Kidney tubule cell (primary cell): Measurements from ENCODE around the gene MAP1B.
"Not testable (repeated sequence)": the region's sequence is repeated elsewhere in the genome, so short reads cannot be mapped to it uniquely, and the experiment has no call there.

ENCODE experiments used
- DNase-seq: peaks from one replicate; pipeline ENCODE4 v3.0.0-alpha.2; 2018; ENCODE audit warnings: low spot score

The MAP1B gene

DNA sequence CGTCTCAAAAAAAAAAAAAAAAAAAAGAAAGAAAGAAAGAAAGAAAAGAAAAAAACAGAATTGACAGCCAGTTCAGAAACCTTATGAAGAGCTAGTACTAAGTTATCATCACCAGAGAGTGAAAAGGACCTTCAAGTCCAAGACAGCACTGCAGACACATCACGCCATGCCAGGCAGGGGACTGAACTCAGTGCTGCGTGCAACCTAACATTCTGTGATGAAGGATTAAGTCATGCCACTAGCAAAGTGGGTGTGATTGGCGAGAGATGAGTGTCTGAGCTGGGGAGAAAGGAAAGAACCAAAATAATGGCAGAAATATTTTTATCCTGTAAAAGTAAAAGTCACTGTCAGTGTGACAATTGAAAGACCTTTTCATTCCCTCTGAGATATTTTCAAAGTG lies 54.7 kb downstream of the MAP1B start:
- no peak for DNase-seq

DNA sequence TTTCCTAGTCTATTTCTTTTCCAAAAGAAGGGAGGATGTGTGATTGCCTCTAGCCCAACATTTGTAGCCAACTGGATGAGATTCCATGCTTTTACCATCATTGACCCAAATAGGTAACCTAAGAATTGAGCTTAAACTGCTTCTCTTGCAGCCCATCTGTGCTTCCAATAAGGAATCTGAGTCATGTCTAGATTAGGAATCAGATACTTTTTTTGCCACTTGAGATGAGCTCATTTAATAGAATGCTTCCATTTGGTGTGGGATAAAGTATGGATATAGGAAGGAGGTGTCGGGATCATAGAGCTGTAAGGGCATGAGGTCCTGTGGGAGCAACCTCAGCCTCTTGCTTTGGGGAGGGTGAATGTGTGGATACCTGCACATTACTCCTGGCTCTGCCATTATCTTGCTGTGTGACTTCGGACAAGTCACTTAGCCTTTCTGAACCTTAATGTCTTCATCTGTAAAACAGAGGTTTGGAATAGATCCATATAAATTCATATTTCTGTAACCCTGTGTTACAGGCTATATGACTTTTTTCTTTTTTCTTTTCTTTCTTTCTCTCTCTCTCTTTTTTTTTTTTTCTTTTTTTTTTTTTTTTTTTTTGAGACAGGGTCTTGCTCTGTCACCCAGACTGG lies 56.2 kb downstream of the MAP1B start:
- DNase-seq = no peak

DNA sequence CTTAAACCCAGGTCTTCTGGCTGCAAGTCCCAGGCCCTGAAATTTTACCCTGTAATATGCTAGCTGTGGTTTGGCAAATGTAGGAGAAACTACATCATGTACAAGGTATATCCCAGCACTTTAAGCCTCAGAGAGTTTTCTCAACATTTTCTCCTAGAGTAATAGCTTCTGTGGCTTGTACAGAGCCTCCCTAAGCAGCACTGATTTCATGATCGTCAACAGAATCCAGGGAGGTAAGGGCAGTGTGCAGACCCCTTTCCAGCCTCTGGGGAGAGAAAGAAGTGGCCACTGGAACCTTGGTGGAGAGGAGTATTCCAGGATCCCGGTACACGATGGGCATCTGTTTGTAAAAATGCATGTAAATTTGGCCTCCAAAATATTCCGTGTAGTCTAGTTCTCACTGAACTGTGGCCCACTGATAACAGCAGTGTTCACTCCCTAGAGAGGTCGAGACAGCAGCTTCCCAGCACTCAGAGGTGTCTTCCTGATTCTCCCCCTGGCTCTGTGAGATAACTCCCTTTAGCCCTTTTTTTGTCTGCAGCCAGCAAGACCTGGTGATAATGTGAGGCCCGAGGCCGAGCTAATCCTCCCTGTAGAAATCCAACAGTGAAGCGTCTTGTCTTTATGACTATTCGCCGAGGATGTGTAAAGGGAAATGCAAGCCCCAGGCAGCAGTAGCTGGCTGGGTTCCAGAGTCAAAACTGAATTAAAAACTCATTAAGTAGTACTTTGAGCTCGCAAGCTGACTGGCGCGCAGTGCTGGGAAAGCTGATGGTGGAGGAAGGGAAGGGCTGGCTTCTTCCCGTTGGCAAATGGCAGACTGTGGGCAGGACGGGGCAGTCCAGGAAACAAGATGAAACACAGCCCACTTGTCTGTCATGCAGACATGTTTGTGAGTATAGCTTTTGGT lies 59.0 kb downstream of the MAP1B start:
- DNase-seq = peak; percentile 63

DNA sequence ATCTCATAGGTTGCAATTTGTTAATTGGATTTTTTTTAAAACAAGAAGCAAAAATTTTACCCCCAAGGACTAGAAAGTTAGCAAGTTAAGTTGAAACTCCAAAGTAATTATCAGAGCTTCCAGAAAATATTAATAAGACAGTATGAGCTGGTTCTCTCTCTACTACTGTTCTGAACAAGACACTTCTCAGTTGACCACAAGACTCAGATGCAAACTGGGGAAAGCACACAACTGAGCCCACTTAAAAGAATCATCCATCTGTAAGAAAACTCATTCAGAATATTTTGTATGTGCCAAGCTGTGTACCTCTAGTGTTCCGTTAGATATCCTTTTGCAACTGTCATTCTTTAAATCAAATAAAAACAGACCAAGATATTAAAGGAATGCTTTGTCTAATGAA lies 60.0 kb downstream of the MAP1B start:
- no peak for DNase-seq

DNA sequence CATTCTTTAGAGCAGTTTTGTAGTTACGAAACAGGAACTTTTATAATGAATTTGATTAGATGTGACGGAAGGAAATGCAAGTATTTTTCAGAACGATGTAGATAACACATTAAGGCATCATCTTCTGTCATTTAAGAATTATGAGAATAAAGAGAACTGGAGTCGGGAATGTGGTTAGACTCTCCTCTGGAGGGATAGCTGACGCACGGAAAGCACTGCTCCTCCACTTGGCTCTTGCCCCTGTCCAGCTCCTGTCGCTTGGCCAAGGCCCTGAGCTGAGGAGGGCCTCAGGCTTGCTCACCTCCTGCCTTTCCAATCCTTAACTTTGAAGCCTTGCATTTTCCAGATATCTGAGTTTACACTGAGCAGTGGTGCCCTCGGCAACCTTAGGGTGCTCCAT lies 60.5 kb downstream of the MAP1B start:
- DNase-seq = no peak

DNA sequence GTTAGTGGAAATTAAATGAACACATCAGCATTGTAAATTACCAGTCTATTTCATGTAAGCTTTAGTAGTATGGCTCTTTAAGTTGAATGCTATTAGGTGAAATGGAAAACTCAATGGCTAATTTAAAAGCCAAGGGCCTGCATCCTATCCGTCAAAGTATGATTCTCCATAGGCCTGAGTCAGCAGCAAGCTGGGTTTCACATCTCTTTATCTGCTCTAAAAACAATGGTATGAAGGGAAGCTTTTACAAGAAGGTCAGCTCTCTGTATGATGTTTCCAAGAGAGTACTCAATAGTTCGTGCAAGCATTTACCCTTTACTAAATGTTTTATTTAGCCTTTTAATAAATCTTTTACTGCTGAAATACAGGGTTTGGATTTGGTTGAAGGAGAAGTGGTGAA lies 62.8 kb downstream of the MAP1B start:
- no peak for DNase-seq

DNA sequence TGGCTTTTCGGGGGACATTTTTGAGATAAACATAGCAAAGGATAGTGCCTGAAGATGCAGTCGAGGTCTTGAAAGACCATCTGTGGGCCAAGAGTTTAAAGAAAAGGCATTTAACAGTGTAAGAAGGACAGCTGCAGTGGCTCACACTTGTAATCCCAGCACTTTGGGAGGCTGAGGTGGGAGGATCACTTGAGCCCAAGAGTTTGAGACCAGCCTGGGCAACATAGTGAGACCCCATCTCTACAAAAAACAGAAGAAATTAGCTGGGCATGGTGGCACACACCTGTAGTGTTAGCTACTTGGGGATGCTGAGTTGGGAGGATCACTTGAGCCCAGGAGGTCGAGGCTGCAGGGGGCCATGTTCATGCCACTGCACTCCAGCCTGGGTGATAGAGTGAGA lies 63.9 kb downstream of the MAP1B start:
- DNase-seq = not testable (repeated sequence)

DNA sequence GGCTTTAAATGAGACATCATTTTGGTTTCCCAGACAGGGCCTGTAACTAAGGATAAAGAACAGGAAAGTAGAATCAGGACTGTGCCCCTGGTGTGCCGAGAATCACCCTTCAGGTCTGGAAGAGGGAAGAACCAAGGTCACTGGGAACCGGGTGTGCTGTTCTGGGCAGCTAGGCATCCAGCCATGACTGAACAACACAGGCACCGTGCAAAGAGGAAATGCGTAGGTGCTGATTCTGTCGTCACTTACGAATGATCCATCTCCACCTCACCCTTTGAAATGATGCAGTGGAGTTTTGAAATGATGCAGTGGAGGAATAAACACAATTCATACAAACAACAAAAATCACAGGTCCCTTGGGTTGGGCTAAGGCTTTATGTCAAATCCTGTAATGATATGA lies 64.4 kb downstream of the MAP1B start:
- no peak for DNase-seq

DNA sequence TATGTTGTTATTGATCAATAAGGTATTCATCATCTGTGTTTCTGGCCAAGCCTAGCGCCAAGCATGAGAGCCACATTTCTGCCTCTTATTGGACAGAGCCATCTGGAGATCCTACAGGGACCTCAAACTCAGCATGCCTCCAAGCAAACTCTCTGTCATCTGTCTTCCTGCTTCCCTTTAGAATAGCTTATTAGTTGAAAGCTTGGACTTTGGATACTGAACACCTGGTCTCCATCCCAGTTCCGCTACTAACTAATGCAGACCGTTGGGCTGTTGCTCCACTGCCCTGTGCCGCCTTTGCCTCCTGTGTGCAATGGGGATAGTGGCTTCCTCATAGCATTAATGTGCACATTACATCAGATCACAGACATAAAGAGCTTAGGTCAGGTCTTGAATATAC lies 65.5 kb downstream of the MAP1B start:
- no peak for DNase-seq

DNA sequence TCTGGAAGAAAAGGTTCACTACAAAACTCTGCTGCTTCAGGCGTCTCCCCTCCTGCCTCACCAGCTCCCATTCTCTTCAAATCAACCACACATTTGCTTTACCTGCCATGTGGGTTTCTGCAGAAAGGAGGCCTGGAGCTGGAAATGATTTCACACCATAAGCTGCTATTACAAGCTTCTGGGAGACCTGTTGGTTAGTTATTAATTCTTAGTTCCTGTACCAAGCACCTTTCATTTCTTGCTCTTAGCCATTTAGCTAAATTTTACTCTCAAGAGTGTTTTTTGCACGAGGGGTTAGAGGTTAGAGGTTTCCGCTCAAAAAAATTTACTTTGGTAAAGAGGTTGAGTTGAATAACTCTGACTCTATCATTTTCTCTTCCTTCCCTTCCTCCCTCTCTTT lies 70.3 kb downstream of the MAP1B start:
- DNase-seq = peak; percentile 23

DNA sequence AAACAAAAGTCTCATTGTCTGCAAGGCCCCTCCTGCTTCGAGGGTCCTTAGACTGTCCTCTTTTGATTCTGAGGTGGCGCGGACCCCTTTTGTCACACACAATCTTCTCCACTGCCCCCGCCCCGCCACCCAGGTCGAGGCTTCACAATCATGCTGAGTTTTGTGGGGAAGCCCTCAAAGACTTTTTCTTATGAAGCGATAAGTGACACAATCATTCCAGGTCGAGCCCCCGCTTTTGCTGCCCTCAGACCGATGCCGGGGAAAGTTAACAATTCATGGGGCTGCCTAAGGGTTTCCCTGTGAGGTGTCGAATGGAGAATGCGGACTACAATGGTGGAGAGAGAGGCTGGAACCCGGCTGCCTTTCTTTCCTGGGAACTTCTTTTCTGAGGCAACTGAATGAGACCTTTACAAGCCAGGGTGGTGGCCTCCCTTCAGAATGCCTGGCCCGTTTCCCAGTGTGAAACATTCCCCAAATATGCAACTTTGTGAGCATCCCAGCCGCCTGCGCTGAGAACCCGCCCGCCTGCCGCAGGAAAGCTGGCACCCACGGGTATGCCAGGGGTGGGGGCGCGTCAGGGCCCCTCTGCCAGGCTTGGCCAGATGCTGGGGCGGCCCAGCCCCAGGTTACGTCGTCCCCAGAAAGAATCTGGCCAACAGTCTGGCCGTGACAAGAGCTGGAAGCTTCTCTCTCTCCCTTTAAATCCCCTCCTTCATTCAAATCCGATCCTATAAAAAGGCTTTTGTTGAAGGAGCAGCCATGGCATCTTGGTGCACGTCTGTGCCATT lies 71.9 kb downstream of the MAP1B start:
- peak; percentile 66 for DNase-seq

DNA sequence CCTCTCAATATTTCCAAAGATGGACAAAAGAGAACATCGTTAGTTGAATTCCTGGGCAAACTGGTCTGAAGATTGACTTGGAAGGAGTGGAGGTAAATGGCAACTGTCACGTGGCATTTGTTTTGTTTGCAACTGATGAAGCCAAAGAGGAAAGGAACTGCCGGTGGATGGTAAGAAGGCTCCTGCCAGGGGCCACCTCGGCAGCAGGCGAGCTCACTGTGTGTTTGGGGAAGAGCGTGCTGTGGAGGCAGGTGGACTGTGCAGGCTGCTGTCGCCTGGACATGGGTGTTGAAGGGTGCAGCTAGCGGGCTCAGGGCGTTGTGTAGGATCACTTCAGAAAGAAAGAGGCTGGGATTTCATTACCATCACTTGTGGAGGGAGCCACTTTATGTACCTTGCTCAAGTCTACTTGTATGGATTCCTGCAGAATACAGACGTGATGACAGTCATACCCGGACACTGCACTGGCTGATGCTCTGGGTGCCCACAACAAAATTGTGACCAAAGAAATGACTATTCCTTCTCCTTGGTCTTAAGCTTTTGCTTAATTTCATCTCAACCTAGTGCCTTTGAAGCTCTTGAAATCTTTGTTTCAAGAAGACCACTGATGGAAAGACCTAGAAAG lies 72.7 kb downstream of the MAP1B start:
- DNase-seq = no peak

DNA sequence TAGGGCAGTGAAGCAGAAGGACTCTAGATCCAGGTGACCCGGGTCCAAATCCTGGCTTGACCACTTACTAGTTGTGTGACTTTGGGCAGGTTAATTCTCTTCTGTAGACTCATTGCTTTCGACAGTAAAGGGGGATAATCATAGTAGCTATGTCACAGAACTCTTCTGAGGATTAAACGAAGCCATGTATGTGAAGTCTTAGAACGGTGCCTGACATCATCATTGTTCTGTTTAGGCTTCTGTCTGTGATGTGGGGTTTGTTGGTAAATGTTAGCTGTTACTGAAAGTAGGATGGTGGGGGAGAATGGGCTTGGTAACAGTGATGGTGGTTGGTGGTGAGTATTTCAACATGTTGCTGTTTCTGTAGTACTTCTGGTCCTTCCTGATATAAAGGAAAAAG lies 73.7 kb downstream of the MAP1B start:
- no peak for DNase-seq

DNA sequence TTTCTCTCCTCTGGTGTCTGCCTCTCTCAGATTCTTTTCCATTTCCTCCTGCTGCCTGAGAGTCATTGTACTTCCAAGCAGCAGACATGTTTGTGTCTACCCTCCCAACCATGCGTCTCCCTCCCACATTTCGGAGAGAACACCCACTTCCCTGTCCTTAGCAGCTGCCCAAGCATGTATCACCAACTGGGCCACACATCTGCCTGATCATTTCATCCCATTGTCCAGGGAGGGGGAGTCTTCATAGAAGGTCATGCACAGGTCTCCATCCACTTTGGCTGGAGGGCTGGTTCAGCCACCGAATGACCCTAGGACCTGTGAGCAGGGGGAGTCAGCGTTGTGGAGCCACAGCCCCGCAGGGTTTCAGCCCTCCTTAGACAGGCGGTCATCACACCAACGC lies 75.4 kb downstream of the MAP1B start:
- no peak for DNase-seq

DNA sequence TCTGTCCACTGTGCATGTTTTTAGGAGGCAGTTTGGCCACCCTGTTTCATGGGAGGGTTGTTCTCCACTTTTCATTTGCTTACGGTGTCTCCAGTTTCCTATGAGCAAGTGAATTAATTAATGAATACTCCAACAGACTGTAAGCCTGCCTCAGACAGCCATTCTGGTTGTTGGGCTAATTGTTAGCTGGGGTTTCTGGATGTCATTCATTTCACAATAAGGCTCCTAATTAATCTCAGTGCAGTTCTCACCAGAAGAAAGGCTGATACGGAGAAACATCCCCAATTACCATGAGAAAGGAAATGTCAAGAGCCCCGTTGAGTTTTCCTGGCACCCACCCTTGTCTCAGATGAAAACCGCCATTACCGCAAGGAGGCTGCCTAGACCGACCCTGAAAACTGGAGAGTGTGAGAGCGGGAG lies 75.8 kb downstream of the MAP1B start:
- no peak for DNase-seq

DNA sequence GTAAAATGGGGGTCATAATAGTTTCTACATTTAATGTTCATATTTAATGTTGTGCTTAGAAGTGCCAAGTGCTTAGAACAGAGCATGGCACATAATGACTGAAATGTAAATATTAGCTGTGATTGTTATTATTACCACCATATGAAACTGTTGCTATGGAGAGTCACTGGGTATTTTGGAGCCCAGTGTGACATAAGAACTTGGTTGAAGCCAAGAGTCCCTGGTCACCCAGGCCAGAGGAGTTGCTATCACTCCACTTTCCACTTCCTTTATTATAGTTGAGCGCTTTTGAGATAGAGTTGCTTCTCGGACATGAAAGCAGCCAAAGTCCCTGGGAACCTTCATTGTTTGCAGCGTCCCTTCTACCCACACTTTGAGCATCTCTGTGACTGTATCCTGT lies 77.1 kb downstream of the MAP1B start:
- no peak for DNase-seq

DNA sequence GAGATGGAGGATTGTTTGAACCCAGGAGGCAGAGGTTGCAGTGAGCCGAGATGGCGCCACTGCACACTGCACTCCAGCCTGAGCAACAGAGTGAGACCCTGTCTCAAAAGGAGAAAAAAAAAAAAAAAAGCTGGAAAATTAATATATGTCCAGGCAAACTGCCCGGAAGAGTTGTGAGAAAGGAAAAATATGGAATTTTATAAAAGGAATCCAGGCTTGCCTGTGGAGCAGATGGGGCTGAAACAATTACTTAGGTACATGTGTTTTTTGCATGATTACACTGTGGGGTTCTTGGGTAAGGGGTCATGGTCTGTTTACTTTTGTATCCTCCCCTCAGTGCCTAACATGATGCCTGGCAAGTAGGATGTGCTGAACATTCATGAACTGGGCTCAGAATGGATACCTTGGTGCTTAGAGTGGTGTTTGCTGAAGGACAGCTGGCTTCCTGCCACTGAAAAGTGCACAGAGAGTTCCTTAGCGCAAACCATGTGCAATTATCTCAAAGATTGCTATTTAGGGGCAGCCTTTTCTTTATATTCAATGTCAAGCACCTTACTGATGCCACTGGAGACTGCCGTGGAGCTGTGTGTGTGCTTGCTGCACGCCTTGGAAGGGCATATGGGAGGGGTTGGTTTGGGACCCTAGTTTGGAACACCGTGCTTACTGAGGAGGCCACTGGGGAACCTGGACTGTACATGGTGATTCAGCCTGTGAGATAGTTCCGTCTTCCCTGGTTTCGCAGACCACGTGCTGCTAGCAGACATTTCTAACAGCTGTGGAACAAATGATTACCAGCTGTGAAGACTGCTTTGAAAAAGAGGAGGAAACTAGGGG lies 78.4 kb downstream of the MAP1B start:
- DNase-seq = no peak

DNA sequence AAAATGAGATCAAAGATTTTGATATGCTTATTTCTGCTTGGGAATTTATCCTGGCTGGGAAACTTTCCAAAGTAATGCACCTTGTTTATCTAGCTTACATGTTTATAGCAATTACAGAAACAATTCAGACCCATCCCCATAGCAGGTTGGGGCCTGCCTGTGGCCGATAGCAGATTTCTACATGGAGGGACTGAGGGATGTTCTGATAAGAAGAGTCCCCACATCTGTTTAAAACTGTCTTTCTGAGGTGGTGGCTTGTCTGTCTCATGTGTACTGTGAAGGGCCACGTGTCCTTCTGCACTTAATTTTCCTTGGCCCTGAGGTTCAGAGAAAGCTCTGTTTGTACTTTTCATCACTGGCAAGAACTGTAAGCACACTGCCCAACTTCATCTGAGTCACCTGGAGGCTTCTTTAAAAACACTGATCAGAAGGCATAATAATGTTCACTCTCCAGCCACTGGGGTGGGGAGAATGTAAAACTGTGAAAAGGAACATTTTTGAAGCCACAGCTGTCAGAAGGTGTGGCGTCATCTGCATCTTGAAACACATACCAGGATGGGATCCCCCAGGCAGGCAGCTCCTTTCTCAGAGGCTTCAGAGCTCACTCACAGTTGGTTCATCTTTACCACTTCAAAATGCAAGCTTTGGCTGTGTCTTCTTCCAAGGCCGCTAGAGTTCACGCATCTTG lies 80.3 kb downstream of the MAP1B start:
- DNase-seq = no peak

DNA sequence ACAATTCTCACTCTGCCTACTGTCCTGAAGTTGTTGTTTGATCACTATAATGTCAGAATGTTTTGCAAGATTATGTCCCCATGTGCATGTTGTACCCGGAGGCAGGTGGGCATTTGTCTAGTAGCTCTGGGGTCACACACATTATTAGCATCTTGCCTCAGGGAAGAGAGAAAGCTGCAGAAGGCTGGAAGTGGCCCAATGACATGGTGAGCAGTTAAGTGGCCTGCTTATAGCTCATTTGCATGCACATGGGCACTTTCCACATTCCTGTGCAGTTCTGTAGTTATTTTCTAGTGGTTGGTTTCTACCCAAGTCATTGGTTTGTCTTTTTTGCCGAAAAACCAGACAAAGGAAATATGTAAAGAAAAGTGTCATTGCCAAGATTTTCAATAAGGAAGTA lies 80.9 kb downstream of the MAP1B start:
- DNase-seq = no peak

DNA sequence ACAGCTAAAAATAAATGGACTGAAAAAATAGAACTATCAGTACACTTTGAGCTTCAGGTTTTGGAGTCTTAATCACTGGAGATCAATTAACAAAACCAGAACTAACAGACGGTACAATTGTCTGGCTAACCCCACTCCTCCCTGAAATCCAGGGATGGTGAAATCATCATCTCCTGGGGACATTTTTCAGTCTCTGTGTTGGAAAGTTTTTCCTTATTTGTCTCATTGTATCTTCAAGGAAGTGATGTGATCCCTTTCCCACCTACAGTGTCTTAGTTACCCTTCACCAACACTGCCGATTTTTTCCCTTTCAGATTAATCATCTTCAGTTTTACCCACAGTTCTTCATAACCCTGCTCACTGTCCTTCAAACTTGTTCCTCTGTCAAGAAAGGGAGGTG lies 81.9 kb downstream of the MAP1B start:
- DNase-seq = peak; percentile 24

DNA sequence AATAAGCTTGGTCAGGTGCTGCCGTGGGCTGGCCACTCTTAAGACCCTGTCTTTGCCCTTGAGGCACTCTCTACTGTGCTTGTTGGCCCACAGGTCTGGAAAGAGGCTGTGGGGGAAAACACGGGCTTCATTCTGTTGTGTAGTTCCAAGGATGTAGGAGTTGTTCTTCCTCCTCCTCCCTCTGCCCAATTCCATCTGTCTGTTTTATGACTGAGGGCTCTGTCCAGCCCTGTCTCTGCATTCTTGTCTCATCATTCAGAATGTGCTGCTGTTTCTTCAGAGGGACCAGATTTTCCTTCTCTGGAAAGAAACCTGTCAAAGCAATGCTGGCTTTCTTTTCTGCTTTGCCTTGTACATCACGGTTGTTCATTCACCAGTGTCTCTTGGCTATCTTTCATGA lies 84.1 kb downstream of the MAP1B start:
- DNase-seq = no peak
